HG03103 (cell line): ENCODE measurements around the gene LAMA3.

Source experiments
- ATAC-seq: cut with Tn5 transposase; IDR thresholded peaks from one replicate; pipeline ENCODE4 v1.9.1; 2021; ENCODE audit warnings: low read depth; ENCODE audit not compliant: unreplicated experiment

The LAMA3 gene

DNA sequence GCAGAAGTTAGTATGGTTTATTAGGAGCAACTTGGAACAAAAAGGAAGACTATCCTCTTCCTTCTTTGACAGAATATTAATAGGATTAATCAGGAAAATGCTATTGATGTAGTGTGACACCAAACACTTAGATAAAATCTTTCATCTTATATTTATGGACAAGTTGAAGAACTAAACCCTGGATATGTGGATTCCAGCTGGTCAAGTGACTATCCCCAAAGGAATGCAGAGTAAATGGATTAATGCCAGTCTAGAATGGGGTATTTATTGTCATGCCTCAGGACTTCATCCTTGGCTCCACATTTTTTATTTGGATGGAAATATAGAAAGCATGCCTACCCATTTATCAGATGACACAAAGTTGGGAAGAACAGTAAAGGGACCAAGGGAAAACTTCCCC is 201.3 kb downstream of the LAMA3 start:
- ATAC-seq = no peak

GRCh38 chr18:23893653-23894052 is 204.4 kb downstream of the LAMA3 start:
- no peak for ATAC-seq

GRCh38 chr18:23894661-23895175 is 205.5 kb downstream of the LAMA3 start:
- ATAC-seq = no peak

DNA sequence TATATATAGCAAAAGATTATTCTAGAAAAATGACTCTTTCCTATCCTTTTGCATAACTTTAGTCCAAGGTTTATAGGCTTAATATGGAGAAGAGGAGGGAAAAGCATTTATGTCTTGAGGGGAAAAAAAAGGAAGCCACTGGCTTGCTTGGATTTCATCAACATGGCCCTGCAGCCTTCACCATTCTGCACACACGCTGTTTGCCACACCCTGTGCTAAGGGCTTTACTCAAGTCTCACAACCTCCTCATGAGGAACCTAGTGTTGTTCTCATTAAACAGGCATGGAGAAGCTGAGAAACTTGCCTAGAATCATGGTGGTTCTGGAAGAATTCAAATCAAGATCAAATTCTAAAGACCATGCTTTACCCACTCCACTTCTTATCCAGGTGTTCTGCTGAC is 208.0 kb downstream of the LAMA3 start:
- no peak for ATAC-seq

- no peak for ATAC-seq
Observed at GRCh38 chr18:23897733-23898132, 208.5 kb downstream of the LAMA3 start.

- no peak for ATAC-seq
Observed at GRCh38 chr18:23900994-23901393, 211.7 kb downstream of the LAMA3 start.

GRCh38 chr18:23902396-23902795 is 213.1 kb downstream of the LAMA3 start:
- no peak for ATAC-seq

DNA sequence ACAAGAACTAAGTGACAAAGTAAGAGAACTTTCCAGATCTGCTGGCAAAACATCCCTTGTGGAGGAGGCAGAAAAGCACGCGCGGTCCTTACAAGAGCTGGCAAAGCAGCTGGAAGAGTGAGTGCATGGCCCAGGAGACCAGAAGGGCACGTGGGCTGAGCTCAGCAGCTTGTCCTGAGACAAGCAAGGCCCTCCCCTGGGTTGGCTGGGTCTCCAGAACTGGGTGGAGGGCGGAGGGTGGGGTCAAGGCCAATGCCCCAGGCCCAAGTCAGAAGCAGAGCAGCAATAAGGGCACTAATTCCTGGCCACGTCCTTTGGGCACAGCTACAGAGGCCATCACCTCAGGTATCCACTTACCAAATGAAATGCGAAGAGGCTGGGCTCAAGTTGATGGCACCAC is 214.7 kb downstream of the LAMA3 start:
- no peak for ATAC-seq

DNA sequence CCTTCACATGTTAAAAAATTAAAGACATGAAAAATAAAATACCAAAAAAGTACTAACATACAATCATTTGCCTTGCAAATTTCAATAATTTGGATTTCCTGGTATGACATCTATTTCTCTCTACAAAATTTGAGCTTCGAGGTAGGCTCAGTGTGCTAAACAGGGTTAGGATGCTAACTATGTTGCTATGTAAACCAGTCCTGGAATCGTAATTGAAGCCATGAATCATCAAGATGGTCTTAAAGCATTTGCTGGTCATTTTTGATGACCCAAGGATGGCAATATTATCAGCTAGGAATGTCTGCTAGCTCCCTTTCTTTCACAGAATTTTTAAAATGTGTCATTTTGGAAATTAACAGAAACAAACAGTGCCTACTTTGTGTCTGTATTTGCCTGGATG is 217.4 kb downstream of the LAMA3 start:
- no peak for ATAC-seq

- ATAC-seq = no peak
Observed at GRCh38 chr18:23908827-23909226, 219.6 kb downstream of the LAMA3 start.

DNA sequence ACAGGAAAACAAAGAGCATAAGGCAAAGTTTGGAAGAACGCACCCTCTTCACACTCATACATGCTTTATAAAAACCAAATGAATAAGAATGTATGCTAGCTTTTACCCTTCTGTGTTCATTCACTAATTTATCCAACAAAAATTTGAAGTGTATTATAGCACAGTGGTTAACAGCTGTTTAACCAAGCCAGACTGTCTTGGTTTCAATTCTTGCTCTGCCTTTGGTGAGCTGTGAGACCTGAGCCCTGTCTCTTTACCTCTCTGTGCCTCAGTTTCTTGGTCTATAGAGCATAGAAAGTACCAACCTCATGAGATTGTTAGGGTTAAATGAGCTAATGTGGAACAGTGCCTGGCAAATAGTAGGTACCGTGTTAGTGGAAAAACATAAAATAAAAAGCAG is 220.8 kb downstream of the LAMA3 start:
- ATAC-seq = no peak

- ATAC-seq = no peak
Observed at GRCh38 chr18:23912356-23912755, 223.1 kb downstream of the LAMA3 start.

DNA sequence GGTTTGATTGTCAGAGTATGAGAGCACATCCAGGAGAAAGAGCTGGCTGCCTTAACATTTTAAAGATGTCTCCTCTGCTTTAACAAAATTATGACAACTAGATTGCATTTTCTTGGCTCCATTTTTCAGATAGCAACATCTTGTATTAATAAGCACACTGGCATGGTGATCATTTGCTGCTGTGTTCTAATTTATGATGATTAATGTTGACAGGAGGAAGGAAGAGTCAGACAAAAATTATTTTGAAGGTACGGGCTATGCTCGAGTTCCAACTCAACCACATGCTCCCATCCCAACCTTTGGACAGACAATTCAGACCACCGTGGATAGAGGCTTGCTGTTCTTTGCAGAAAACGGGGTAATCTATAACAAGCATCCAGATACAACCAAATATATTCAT is 227.1 kb downstream of the LAMA3 start:
- ATAC-seq = no peak

DNA sequence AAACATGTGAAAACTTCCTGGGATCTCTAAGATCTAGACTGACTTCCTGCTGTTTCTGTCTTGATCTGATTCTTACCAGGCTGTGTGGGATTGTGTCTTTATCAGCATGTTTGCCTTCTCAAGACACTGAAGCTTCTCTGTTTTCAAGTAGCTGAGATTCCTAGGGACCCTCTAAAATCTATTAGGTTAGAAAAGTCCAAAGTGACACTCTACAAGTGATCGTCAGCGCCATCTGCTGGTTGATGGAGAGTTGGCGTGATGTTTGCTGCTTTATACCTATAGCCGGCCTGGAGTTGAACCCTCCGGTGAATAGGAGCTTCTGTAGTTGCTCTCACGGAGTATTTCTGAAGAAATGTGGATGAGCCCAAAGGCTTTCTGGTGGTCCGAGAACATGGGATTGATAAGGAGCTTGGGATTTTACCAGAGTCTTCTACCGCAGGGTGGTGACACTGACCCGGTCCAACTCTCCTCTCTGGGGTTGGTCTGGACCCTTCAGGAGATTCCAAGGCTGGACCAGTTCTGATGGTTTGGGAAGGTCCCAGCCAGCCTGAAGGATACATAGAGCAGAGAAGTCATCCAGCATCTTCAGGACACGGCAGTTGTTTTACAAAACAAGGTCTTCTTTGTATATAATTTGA is 229.3 kb downstream of the LAMA3 start:
- no peak for ATAC-seq

- ATAC-seq = no peak
Observed at GRCh38 chr18:23920054-23920453, 230.8 kb downstream of the LAMA3 start.

GRCh38 chr18:23921716-23922285 is 232.5 kb downstream of the LAMA3 start:
- ATAC-seq = no peak

- no peak for ATAC-seq
Observed at GRCh38 chr18:23922939-23923338, 233.7 kb downstream of the LAMA3 start.

DNA sequence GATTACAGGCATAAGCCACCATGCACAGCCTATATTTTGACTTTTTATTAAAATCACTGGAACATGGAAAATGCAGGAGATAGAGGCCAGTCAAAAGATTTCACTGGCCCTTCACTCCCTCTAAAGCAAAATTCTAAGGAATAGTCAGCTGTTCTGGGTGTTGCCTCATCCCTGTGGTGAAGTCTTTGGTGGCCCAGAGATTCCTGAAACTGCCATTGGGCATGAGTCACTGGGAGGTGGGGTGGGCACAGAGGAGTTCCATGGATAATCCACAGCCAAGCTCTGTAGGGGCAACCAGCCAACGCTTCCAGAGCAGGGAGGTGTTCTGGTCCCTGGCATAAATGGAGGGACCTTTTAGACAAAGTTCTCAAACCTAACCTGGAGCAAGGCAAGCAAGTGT is 235.6 kb downstream of the LAMA3 start:
- no peak for ATAC-seq

DNA sequence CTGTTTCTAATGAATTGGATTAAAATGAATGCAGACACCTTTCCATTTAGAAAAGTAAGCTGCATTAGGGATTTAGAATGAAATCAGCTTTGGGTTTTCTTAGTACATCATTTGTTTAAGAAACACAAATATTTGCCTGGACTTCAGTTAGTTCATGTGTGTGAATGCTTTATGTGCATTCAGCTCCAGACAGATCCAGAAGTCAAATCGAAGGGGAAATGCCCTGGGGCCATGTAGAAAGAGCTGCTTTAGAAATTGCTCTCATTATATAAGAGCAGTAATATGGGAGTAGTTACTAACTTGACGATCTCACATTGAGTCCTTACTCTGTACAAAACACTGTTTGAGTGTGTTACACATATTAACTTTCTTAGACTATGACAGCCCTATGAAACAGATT is 237.3 kb downstream of the LAMA3 start:
- no peak for ATAC-seq

- ATAC-seq = no peak
Observed at GRCh38 chr18:23927821-23928746, 238.8 kb downstream of the LAMA3 start.

GRCh38 chr18:23929362-23929930 is 240.2 kb downstream of the LAMA3 start:
- ATAC-seq = no peak
